NOMO-1 (cell line): ENCODE results near the gene THSD4.
"Not testable (repeated sequence)": the region's sequence is repeated elsewhere in the genome, so short reads cannot be mapped to it uniquely, and the experiment has no call there.

ENCODE experiments used
- DNase-seq, 2 experiments: peaks; one replicate each; lab custom pipeline; 2025; ENCODE audit not compliant: unreplicated experiment in 2 of 2; lab: John Stamatoyannopoulos, UW

Gene THSD4

DNA sequence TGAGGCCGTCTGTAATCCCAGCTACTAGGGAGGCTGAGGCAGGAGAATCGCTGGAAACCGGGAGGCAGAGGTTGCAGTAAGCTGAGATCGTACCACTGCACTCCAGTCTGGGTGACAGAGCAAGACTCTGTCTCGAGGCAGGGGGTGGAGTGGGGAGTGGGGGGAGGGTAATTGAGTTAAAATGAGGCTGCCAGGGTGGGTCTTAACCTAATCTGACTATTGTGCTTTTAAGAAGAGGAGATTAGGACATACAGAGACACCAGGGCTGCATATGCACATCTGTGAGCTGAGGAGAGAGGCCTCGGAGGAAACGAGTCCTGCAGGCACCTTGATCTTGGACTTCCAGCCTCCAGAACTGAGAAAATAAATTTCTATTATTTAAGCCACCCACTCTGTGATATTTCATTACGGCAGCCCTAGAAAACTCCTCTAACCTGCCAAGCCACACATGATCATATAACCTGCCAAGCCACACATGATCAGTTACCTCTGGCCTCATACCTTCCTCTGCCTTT is 197.0 kb downstream of the THSD4 start:
- DNase-seq, result no peak

- no peak for DNase-seq
Observed at GRCh38 chr15:71312731-71313460, 197.6 kb downstream of the THSD4 start.

DNA sequence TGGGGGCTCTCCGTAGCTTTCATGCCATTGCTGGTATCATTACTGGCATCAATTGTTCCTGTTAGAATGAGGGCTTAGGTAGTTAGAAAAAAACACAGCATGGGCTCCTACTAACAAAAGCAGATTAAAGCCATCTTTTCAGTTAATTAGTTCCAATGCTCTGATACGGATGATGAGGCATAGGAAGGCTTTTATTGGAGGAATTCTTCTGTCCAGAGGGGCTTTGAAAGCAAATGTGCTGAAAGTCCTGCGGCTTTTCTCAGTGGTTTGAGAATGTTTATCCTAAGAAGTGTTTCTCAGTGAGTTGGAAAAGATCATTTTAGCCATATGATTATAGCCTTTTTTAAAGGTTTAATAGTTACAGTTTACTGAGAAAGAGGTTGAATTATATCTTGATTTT is 198.5 kb downstream of the THSD4 start:
- no peak for DNase-seq

- DNase-seq, result no peak
Observed at GRCh38 chr15:71314956-71315537, 199.8 kb downstream of the THSD4 start.

- DNase-seq, result no peak
Observed at GRCh38 chr15:71316911-71317310, 201.6 kb downstream of the THSD4 start.

GRCh38 chr15:71319424-71319823 is 204.2 kb downstream of the THSD4 start:
- not testable (repeated sequence) for DNase-seq

DNA sequence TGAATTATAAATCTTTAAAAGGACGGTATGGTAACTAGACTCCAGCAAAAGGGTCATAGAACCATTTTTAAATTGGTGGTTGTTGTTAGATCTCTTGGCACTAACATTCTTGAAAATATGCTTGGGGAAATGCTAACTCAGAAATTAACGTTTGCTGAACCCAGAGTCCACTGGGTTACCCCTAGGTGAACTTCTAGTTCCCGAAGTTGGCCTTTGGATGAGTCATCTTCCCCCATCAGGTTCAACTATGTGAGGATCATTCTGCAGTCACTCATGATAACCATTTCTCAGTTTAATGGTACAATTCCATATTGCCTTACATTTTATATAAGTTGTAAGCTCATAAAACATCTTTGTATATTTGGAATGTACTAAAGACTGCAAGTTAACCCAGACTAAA is 204.7 kb downstream of the THSD4 start:
- no peak for DNase-seq

DNA sequence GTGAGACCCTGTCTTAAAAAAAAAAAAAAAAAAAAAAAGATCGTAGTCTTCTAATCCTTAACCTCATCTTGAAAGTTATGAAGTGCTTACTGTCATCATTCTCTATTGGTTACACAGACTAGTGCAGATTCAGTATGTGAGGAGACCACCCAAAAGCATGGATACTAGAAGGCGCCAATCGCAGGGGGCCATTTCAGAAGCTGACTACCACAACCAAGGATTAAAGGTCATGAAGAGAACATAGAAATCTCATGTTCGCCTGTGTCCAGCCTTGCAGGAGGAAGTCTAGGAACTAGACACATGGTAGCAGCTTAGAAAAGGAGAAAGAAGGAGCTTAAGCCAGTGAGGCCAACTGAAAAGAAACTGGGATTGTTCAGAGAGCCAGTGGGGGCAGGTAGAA is 207.8 kb downstream of the THSD4 start:
- DNase-seq, result no peak

GRCh38 chr15:71323584-71323983 is 208.3 kb downstream of the THSD4 start:
- DNase-seq, result no peak

DNA sequence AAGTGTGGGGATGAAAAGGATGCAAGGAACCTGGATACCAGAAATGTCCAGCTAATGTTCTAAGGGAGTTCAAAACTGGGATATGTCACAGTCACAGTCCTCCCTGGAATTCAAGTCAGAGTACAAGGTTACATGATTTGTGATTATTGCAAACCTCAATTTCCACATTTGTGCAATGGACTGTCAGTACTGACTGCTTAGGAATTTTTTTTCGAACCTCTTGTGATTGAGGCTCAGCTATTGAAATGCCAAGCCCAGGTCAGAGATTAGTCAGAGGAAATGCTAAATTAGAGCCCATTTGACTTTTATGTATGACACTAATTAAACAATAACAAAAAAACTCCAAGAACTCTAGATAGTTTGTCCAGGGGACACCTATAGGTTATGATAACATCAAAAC is 210.2 kb downstream of the THSD4 start:
- no peak for DNase-seq

DNA sequence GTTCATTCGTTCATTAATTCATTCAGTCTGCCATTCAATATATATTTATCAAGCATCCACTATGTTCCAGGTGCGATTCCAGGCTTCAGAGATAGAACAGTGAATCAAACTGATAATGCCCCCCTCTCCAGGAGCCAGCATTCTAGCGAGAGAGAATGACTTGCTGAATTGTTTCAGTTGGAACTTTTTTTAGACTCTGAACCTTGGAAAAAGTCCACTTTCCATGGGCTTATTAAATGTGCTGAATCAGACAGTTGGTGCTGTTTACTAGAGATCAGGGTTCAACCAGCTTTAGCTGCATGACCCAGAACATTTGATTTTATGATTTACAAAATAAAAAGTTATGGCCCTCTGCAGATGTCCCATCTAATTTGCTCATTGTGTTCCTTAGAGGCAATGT is 213.2 kb downstream of the THSD4 start:
- DNase-seq, result no peak

- no peak for DNase-seq
Observed at GRCh38 chr15:71329041-71329440, 213.8 kb downstream of the THSD4 start.

GRCh38 chr15:71329497-71330260 is 214.4 kb downstream of the THSD4 start:
- DNase-seq, result no peak

DNA sequence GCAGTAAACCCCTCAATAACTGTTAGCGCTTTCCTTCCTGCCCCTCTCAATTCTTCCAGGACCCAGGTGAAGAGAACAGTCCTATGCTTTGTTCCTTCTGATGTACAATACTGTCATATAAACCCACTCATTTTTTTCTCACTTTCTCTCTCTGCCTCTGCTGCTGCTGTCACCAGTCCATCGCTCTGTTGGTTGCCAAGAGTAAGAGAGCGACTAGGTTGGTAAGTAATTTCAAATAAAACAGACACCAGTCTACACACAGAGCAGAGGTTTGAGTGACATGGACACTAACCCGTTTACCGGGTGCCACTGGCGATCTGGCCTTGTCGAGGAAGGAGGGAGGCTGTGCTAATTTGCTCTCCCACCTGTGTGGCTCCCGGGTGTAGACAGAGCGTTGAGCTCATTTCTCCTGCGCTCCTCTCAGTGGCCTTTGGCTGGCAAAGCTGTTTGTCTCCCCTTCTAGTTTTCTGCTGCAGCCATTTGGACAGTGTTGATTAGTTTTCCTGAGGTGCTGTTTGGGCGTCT is 215.4 kb downstream of the THSD4 start:
- DNase-seq, result no peak

GRCh38 chr15:71331173-71331572 is 215.9 kb downstream of the THSD4 start:
- no peak for DNase-seq

- no peak for DNase-seq
Observed at GRCh38 chr15:71332431-71333004, 217.2 kb downstream of the THSD4 start.

GRCh38 chr15:71333136-71333700 is 217.9 kb downstream of the THSD4 start:
- no peak for DNase-seq

DNA sequence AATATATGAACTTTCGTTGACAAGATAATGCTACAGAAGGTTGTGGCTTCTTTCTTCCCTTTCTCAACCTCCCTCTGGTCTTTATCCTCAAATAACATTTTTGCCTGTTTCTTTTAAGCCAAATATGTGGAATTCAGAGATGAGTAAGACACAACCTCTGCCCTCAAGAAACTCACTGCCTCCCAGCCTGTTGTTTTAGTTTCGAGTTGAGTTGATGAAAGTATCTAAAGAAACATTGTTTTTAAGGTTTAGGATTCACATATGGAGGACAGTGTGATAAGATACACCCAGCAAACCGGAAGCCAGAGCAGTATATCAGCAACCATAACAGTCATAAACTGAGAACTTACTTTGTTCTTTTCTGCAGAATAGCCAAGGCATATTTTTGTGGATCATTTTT is 218.6 kb downstream of the THSD4 start:
- DNase-seq, result no peak

GRCh38 chr15:71334434-71334833 is 219.2 kb downstream of the THSD4 start:
- DNase-seq, result no peak

DNA sequence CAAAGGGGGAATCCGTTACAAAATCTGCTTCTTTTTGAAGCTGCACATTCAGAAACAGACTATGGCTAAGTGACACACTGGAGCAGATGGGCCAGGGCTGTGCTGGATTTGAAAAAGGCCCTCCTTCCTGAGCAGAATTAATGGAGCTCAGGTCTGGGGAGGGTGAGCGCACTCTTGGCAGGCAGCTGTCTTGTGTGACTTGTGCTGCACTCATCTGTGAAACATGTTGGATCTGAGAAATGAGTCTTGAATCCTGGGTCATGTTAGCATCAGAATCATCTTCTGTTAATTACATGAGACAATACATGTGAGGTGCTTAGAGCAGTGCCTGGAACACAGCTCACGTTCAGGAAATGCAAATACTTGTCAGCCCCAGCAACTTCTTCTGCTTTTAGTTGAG is 219.6 kb downstream of the THSD4 start:
- DNase-seq, result no peak

- DNase-seq, result no peak
Observed at GRCh38 chr15:71335591-71335990, 220.3 kb downstream of the THSD4 start.
